Epidermal melanocyte (primary cell): Measurements from ENCODE around the gene PPP1R37.

Experiments used
- DNase-seq: peaks from one replicate; pipeline ENCODE4 v3.0.0; 2011; ENCODE audit warnings: low spot score; ENCODE audit not compliant: insufficient read length

The PPP1R37 gene

DNA sequence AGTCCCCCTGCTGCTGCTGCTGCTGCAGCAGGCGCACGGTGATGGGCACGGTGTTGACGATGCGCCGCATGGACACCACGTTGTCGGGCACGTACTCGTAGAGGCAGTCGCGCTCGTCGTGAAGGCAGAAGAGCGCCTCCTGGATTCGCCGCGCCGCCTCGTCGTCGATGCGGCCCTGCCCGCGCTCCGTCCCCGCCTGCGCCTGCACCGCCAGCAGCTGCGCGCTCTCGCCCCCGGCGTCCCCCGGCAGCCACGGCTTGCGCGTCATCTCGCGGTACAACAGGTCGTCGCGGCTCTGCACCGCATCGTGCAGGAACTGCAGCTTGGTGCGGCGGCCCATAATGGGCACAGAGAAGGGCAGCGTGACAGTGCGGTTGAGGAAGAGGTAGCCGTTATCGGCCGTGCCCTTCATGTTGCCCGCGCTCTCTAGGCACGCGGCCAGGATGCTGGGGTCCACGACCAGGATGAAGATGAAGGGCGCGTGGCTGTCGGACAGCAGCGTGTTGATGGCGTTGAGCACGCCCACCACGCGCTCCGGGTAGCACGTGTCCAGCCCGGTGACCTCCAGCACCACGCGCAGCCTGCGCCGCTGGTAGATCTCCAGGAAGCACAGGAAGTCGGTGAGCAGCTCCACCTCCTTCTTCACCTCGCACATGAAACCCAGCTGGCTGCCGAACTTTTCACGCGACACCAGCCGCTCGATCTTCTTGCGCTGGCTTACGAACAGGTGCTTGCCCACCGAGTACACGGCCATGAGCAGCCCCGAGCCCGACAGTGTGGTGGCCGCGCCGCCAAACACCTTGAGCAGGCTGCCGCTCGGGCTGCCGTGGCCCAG, 59.7 kb downstream of the PPP1R37 start:
- no peak for DNase-seq

DNA sequence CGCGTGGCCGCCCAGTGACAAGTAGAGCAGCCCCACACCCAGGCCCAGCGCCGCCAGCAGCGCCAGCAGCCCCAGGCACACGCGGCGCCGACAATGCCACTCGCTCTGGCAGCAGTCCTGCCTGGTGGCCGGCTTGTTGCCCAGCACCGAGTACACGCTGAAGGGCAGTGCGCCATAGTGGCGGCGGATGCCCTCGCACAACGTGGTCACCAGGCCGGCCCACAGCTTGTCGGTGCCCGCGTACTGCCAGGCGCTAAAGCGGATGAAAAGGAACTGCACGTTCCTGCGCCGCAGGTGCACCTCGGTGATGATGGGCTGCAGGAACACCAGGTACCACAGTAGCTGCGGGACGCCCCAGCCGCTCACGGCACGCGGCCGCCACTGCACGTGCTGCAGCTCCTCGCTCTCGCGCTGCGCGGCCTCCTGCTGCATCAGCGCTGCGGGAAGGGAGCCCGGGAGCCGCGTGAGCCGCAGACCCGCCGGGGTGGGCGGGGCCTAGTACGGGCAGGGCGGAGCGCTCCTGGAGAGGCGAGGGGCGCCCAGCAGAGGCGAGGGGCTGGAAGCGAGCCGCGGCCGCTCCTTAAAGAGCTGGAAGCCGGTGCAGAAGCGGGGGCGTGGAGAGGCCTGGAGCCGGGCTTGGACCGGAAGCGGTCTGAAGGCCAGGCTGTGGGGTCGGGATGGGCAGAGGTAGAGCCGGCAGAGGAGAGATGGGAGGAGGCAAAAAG, 60.5 kb downstream of the PPP1R37 start:
- DNase-seq, result no peak

GRCh38 chr19:45154064-45154827, 61.3 kb downstream of the PPP1R37 start:
- DNase-seq, result no peak

GRCh38 chr19:45156011-45156630, 63.1 kb downstream of the PPP1R37 start:
- DNase-seq, result no peak

DNA sequence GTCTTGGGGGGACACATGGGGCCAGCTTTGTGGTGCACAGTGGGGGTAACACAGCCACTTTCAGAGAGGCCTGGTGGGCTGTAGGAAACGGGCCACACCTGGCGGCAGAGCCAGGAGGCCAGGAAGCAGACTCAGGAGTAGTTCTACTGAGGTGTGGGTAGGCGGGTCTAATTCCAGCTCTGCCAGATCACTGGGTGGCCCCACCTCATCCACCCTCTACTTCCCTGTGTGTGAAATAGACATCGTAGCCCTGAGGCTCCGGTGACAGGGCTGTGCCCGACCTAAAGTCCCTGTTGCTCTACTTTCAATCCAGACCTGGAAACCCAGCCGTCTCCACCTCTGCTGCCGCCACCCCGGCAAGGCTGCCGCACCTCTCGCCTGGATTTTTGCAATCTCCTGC, 63.8 kb downstream of the PPP1R37 start:
- no peak for DNase-seq

DNA sequence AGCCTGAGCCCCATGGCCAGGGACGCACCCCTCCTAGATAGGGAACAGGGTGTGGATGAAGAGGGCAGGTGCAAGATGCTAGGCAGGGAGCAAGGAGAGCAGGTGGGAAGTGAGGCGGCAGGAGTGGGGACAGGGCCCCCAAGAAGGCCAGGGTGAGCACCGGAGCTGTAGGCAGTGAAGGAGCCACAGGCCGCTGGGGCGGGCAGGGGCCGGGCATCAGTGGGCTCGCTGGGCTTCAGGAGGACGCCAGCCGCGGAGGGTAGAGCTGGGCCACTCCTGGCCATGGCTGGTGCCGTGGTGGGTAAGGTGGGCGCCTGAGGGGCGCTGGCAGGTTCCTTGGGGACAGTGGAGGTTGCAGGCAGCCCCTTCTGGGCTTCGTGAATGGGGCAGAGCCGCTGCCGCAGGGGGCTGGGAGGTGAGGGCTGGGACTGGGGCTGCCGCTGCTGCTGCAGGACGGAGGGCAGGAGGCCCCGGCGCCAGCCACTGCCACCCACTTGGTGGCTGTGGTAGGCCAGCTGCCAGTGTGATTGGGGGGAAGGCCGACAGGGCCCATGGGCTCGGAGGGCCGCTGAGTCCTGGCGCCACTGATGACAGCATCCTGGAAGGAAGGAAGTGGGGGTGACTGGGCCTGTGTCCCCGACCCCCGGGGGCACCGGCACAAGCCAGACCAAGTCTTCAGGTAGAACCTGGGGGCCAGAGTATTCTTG, 65.7 kb downstream of the PPP1R37 start:
- no peak for DNase-seq

GRCh38 chr19:45159210-45159970, 66.4 kb downstream of the PPP1R37 start:
- DNase-seq, result no peak

- DNase-seq, result no peak
Measured at GRCh38 chr19:45159971-45160324, 67.0 kb downstream of the PPP1R37 start.

- no peak for DNase-seq
Measured at GRCh38 chr19:45160870-45161737, 68.1 kb downstream of the PPP1R37 start, which contains the start of gene NKPD1. Gene NKPD1, minus strand, starts transcription at chr19:45160982. Its CDS starts 832 bp downstream, at chr19:45160150.

DNA sequence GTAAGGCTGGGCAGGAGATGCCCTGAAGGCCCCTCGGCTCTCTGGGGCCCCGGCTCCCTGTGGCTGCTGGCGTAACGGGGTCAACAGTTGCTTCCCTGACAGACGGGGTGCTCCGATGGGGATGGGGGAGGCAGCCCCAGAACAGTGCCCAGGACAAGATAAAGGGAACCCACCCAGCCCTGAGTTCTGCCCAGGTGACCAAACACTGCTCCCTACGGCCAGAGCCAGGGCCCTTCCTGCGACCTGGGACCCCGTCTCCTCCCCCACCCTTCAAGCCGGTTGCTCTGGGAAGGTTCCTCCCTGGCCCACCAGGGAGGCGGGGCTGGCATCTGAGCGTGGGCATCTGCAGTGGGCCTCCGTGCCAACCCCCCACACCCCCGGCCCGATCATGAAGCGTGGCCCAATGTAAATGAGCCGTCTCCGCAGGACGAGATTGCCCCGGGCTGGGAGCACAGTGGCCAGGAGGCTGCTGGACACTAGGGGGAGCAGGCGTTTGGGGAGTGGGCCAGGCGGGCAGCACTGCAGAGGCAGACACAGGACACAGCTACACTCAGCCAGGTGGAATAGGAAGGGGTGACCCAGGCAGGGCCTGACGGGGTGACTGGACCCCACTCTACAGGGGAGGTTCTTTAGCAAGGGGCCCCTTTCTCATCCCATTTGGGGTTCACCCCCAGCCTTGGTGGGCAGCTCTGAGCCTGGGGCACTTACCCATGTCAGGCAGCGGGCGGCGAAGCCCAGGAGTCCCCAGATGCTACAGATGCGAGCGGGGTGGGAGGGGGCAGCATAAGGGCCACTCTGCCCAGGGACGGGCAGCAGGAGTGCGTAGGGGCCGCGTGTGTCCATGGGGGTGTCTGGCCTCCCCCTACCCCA, 69.0 kb downstream of the PPP1R37 start:
- DNase-seq, result no peak

GRCh38 chr19:45162608-45163143, 69.7 kb downstream of the PPP1R37 start:
- no peak for DNase-seq

DNA sequence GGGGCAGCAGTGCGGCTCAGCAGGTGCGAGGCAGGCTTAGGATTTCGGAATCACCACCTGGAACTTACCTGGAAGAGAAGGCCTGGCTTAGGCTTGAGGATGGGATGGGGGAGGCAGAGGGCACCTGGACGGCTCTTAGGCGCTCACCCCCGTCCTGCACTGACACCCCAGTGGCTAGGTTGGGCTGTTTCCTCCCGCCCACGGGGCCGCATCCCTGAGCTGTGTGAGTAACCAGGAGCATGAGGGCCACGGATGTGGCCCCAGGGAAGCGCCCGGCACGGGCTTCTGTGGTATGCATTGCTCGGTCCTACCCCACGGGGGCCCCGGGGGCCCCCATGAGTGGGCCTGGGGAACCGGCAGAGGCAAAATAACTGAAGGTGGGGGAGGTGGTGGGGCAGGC, 70.2 kb downstream of the PPP1R37 start:
- DNase-seq, result no peak

GRCh38 chr19:45163751-45164460, 70.9 kb downstream of the PPP1R37 start:
- no peak for DNase-seq

DNA sequence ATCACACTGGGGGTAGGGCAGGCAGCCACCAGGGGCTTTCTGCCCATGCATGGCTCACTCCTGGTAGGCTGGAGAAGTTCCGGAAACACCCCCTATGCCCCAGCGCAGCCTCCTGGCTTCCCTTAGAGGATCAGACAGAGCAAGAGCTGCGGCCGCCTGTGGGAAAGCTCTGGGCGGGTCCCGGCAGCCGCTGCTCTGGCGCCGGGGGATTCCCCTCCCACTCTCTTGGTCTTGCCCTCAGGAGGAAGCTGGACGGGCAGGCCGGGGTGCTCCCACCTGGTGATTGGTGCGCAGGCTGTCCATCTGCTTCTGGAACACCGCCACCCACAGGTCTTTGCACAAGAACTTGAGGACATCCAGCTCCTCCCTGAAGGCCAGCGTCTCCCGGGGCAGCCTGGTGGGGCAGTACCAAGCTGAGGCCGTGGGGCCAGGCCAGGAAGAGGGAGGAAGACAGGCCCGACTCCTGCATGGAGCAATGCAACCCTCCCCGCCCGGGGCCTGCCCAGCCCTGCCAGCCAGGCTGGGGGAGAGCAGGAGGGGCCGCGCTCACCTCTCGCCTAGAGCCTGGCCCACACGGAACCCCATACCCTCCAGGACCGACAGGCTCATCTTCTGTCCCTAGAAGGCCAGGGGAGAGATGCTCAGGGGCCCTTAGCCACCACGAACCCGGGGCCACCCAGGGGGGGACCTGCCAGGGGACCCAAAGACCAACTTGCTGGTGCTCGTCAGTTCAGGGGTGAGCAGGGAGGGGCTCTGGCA, 71.8 kb downstream of the PPP1R37 start:
- DNase-seq, result no peak

DNA sequence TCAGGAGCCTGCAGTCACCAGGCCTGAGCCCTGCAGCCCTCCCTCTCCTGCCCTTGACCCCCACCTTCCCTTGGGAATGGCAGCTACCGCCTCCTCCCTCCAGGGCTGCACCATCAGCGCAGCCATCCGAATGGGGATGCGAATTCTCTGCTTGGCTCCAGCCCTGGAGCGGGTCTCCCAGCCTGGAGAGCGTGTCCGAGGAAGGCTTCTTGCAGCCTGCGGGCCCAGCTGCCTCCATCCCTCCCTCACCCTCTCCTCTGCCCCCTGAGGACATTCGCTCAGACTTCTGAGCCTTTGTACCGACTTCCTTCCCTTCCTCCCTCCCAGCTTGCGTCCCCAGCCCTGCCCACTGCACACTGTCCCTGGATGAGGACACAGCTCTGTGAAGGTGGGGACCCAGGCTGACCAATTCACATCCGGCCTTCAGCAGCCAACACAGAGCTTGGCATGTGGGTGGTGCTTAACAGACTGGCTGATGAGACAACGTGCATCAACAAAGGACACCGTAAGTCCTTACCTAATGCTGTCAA, 73.8 kb downstream of the PPP1R37 start:
- DNase-seq, result no peak

GRCh38 chr19:45168767-45169351, 75.9 kb downstream of the PPP1R37 start:
- DNase-seq, result no peak
